Measurements from ENCODE around the gene COX6B1. TPM values are rescaled to one million over a fixed set of nuclear protein-coding genes. Genes with fewer than 3 reads are reported as not detected.
"Not testable (repeated sequence)": the region's sequence is repeated elsewhere in the genome, so short reads cannot be mapped to it uniquely, and the experiment has no call there.

COX6B1 gene
- polyA plus RNA-seq, 4 donors, result 302 to 435 (median 348) TPM

DNA sequence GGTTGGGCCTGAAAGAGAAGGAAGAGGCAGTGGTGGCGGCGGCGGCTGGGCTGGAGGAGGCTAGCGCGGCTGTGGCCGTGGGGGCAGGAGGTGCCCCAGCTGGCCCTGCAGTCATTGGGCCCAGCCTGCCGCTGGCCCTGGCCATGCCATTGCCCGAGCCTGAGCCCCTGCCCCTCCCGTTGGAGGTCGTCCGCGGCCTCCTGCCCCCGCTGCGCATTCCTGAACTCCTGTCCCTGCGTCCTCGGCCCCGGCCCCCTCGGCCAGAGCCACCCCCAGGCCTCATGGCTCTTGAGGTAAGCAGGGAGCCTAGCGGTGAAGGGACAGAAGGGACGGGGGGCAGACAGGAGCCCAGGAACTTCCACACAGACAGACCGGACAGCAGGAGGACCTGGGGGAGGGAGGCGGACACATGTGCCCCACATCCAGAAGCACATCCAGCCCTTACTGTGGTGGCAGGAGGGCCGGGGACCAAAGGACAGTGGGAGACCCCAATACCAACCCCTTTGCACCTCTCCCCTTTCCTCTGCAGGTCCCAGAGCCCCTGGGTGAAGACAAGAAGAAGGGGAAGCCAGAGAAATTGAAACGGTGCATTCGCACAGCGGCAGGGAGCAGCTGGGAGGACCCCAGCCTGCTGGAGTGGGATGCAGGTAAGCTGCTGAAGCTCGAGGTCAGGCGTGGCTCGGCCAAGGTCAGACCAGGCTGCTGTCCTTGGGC lies 14.2 kb upstream of the COX6B1 start:
- DNase-seq (ENCODE audit: low read depth in 4 of 4, low spot score in 2 of 4), result no peak

DNA sequence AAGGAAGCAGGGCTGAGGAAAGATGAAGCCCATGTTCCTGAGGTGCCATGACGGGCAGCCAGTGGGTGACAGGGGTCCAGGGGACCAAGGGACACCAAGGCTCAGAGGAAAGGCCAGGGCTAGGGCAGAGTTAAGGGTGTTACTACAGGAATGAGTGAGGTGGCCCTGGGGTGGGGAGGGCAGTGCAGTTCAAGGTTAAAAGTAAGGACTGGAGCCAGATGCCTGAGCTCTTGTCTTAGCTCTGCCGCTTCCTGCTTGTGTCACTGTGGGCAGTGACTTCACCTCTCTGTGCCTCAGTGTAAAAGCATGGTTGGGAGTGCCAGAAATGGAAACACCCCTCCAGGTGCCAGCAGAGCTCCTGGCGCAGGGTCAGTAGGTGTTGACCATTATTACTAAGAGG lies 11.5 kb upstream of the COX6B1 start:
- no peak for DNase-seq (ENCODE audit: low read depth in 4 of 4, low spot score in 2 of 4)

DNA sequence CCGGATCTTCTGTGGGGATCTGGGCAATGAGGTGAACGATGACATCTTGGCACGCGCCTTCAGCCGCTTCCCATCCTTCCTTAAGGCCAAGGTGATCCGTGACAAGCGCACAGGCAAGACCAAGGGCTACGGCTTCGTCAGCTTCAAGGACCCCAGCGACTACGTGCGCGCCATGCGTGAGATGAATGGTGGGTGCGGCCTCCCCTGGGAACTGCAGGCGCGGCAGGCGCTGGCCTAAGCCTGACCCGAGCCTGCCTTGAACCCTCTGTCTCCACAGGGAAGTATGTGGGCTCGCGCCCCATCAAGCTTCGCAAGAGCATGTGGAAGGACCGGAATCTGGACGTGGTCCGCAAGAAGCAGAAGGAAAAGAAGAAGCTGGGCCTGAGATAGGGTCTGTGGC lies 11.0 kb upstream of the COX6B1 start:
- no peak for DNase-seq (ENCODE audit: low read depth in 4 of 4, low spot score in 2 of 4)

DNA sequence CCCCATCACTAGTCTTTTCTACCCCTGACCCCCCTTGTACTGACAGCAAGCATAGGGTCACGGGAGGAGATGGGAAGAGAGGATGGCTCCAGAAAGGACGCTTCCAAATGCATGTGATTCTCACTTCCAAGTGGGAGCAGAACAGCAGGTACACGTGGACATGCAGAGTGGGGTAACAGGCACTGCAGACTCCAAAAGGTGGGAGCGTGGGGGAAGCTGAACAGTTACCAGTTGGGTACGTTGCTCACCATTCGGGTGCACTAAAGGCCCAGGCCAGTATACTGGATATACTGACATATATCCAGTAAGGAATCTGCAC lies 8.8 kb upstream of the COX6B1 start:
- no peak for DNase-seq (ENCODE audit: low read depth in 4 of 4, low spot score in 2 of 4)

DNA sequence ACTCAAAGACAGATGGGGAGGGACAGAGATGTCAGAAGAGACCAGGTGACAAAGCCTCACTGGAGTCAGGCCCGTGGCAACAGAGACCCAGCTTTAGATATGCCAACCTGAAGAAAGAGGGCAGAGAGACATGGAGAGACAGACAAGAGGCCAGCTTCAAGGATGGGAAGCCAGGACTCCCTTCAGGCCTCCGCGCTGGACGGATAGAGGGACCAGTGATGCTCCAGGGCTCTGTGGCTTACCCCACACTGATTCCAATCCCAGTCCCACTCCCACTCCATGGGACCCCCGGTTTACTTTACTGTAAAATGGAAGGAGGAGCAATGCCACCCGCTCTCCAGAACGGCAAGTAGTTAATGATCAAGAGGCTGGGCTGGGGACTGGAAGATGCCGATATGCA lies 8.3 kb upstream of the COX6B1 start:
- DNase-seq (ENCODE audit: low read depth in 4 of 4, low spot score in 2 of 4), result no peak

DNA sequence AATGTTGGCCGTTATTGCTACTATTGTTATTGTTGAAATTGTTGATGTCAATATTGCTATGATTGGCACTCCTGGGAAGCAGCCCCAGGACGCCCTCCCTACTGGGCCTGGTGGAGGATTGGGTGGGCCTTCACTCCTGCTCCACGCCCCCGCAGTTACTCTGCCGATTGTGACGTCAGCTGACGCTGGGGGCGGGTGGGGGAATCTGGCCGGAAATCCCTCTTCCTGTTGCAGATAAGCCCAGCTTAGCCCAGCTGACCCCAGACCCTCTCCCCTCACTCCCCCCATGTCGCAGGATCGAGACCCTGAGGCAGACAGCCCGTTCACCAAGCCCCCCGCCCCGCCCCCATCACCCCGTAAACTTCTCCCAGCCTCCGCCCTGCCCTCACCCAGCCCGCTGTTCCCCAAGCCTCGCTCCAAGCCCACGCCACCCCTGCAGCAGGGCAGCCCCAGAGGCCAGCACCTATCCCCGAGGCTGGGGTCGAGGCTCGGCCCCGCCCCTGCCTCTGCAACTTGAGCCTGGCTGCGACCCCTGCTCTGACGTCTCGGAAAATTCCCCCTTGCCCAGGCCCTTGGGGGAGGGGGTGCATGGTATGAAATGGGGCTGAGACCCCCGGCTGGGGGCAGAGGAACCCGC lies 6.5 kb upstream of the COX6B1 start, which contains the start of gene ETV2:
ETV2 (plus strand) TSS at position 231 of the 637 bp plus-strand sequence. CDS start 716 bp downstream, outside the sequence.
- DNase-seq (ENCODE audit: low read depth in 4 of 4, low spot score in 2 of 4), result no peak

DNA sequence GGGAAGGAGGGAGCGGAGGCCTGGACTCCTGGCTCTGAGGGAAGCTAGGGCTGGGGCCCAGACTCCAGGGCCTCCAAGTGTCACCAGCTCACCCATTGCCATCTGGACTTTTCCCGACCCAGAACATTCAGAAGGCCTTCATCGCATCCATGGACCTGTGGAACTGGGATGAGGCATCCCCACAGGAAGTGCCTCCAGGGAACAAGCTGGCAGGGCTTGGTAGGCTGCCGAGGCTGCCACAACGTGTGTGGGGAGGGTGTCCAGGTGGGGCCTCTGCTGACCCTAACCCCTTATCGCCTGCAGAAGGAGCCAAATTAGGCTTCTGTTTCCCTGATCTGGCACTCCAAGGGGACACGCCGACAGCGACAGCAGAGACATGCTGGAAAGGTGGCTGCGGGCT lies 5.8 kb upstream of the COX6B1 start:
- no peak for DNase-seq (ENCODE audit: low read depth in 4 of 4, low spot score in 2 of 4)

DNA sequence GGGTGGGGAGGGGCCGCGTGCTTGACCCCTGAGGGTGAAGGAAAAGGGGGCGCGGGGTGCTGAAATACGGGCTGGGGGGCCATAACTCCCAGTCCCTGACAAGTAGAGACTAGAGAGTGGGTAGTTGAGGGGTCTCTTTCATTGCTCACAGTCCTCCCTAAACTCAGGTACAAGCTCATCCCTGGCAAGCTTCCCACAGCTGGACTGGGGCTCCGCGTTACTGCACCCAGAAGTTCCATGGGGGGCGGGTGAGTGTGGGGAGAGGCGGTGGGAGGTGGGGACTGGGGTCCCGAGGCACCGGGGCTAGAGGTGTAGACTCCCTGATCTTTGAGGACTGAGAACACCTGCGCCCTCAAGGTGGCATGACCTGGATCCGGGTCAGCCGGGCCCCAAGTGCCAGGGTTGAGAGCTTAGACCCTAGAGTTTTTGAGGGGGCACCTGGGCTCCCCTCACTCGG lies 5.3 kb upstream of the COX6B1 start:
- DNase-seq (ENCODE audit: low read depth in 4 of 4, low spot score in 2 of 4), result no peak

DNA sequence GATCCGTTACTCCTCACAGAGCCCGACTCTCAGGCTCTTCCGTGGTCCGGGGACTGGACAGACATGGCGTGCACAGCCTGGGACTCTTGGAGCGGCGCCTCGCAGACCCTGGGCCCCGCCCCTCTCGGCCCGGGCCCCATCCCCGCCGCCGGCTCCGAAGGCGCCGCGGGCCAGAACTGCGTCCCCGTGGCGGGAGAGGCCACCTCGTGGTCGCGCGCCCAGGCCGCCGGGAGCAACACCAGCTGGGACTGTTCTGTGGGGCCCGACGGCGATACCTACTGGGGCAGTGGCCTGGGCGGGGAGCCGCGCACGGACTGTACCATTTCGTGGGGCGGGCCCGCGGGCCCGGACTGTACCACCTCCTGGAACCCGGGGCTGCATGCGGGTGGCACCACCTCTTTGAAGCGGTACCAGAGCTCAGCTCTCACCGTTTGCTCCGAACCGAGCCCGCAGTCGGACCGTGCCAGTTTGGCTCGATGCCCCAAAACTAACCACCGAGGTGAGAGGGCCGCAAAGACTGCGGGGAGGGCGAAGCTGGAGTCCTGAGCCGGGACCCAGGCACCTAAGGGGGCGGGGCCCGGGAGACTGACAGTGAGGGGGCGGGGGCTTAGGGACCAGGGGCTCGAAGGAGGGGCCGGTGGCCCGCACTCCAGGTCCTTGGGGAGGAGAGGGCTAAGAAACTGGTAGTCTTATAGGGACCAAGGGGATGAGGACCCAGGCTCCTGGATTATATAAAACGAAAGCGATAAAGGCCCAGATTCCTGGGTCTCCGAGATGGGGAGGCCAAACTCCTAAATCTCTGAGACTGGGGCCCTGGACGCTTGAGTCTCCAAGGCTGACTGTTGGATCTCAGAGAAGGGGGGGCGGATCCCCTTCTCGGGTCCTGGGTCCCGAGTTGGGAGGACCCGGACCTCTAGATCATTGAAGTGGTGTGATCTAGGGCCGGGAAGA lies 4.6 kb upstream of the COX6B1 start:
- peak in 2 of 4 donors; percentile 82 to 86 for DNase-seq (ENCODE audit: low read depth in 4 of 4, low spot score in 2 of 4)

DNA sequence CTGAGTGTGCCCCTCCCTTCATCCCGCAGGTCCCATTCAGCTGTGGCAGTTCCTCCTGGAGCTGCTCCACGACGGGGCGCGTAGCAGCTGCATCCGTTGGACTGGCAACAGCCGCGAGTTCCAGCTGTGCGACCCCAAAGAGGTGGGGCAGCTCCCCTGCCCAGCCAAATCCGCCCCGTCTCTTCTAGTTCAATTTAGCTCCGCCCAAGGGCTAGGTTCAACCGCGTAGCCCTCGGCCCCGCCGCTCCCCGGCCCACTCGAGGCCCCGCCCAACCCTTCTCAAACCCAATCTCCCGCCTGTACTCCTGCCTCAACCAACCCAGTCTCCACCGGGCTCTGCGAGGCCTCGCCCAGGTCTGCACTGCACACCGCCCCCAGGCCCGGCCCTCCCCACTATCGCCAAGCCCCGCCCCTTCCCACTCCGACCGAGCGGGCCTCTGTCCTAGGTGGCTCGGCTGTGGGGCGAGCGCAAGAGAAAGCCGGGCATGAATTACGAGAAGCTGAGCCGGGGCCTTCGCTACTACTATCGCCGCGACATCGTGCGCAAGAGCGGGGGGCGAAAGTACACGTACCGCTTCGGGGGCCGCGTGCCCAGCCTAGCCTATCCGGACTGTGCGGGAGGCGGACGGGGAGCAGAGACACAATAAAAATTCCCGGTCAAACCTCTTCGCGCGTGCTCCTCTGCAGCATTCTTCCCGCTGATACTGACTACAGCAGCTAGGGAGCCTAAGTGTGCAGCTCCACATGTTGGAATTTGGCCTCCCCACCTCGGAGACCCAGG lies 3.7 kb upstream of the COX6B1 start:
- DNase-seq (ENCODE audit: low read depth in 4 of 4, low spot score in 2 of 4), result peak in 3 of 4 donors; percentile 48 to 77 (median 74)

DNA sequence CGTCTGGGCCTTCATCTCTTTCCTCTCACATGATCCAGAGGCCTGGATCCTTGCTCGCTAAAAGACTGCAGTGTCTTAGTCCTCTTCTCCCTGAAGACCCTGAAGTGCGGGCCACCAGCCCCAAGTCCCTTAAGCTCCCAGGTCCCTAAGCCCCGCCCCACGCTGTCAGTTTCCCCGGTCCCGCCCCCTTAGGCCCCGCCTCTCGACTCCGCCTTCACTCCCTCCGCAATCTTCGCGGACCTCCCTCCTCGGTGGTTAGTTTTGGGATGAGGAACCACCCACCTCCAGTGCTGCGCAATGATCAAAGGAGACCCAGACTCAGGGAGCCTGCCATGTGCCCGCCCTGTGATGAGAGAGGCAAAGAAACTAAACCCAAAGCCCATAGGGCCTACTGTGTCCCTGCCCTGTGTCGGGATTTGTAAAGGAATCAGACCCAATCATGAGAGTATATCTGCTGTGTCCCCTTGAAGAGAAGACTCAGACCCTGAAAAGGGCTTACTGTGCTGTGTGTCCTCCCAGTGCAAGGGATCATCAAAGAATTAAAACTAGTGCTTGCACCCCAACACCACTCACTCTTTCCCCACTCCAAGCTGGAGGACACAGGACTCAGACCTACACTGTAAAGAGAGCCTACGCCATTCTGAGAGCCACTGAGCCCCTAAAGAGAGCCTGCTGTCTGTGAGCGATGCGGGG lies 3.0 kb upstream of the COX6B1 start:
- peak in 1 of 4 donors; percentile 24 for DNase-seq (ENCODE audit: low read depth in 4 of 4, low spot score in 2 of 4)

DNA sequence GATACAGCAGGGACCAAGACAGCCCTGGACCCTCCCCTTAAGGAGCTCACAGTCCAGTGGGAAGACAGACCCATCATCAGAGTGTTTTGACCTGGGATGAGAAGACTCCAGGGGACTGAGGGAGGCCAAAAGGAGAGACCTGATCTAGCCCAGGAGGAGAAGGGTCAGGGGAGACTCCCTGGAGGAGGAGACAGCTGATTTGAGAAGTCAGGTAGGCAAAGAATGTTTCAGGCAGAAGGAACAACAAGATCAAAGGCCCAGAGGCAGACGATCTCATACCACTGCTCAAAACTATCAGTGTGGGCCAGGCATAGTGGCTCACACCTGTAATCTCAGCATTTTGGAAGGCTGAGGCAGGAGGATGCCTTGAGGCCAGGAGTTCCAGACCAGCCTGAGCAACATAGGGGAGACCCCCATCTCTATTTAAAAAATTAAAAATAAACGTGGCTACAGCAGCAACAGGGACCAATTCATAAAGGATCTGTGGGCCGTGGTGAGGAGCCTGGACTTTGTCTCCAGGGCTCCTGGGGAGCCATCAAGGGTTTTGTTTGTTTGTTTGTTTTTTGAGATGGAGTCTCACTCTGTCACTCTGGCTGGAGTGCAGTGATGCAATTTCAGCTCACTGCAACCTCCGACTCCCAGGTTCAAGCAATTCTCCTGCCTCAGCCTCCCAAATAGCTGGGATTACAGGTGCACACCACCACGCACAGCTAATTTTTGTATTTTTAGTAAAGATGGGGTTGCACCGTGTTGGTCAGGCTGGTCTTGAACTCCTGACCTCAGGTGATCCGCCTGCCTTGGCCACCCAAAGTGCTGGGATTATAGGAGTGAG lies 2.2 kb upstream of the COX6B1 start:
- no peak for DNase-seq (ENCODE audit: low read depth in 4 of 4, low spot score in 2 of 4)

DNA sequence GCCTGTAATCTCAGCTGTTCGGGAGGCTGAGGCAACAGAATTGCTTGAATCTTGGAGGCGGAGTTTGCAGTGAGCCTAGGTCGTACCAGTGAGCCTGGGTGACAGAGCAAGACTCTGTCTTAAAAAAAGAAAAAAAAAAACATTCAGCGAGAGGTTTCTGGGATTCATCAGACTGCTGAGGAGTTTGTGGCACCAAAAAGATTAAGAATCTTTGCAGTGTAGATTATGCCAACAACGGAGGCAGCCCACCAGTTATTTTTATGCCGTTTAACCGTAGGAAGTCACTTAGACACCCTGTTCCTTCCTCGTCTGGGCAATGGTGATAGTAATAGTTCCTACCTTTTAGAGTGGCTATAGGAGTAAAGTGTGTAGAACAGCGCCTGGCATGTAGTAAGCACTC lies 2.5 kb downstream of the COX6B1 start:
- no peak for DNase-seq (ENCODE audit: low read depth in 4 of 4, low spot score in 2 of 4)

DNA sequence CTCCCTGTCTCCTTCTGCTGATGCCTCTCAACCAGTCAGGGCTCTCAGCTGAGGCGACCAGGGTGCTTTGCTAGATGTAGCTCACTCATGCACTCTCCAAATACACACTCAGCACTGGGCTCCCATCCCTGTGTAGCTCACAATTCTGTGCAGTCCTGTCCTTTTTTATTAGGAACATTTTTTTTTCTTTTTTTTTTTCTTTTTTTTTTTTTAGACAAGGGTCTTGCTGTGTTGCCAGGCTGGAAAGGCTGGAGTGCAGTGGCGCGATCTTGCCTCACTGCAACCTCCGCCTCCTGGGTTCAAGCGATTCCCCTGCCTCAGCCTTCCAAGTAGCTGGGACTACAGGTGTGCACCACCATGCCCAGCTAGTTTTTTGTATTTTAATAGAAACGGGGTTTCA lies 6.7 kb downstream of the COX6B1 start:
- not testable (repeated sequence) for DNase-seq (ENCODE audit: low read depth in 4 of 4, low spot score in 2 of 4)

DNA sequence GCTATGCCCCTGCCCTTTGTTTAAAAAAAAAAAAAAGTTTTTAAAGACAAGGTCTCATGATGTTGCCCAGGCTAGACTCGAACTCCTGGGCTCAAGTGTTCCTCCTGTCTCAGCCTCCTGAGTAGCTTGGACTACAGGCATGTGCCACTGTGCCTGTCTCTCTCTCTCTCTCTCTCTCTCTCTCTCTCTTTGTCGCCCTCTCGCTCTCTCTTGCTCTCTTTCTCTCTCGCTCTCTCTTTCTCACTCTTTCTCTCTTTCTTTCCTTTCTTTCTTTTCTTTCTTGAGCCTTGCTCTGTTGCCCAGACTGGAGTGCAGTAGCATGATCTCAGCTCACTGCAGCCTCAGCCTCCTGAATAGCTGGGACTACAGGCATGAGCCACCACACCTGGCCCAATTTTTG lies 7.5 kb downstream of the COX6B1 start:
- no peak for DNase-seq (ENCODE audit: low read depth in 4 of 4, low spot score in 2 of 4)

DNA sequence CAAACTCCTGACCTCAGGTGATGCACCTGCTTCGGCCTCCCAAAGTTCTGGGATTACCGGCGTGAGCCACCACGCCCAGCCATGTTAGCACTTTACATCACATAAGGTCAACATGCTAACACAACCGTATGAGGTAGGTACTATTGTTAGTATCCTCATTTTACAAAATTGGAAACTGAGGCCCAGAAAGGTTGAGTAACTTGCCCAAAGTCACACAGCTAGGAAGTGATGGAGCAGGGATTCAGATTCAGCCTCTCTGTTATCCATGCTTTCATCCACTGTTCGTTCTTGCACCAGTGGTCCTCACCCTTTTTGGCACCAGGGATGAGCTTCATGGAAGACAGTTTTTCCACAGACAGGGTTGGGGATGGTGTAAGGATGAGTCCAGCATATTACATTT lies 8.6 kb downstream of the COX6B1 start:
- DNase-seq (ENCODE audit: low read depth in 4 of 4, low spot score in 2 of 4), result no peak

DNA sequence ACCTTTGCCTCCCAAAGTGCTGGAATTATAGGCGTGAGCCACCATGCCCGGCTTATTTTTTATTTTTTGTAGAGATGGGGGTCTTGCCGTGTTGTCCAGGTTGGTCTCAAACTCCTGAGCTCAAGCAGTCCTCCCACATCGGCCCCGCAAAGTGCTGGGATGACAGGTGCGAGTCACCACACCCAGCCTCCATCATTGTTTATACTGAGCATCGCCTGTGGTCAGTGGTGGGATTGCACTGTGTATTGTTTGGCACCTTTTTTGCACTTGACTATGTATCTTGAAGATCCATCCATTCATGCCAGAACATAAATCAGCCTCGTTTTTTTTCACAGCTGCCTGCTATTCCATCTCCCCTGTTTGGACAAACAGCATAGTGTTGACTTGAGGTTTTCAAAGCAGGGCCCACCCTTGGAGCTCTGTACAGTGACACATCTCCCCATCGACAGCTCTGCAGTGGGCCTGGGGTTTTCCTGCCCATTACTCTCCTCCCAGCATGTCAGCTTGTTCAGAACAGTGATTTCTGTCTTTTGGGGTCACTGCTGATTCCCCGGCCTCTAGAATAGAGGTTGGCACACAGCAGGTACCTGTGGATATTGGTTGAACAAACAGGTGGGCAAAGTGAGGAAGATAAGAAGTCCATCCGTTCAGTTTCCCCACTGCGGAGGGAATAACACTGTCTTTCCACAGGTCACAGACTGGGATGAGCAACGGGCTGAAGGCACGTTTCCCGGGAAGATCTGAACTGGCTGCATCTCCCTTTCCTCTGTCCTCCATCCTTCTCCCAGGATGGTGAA lies 10.0 kb downstream of the COX6B1 start:
- DNase-seq (ENCODE audit: low read depth in 4 of 4, low spot score in 2 of 4), result no peak

DNA sequence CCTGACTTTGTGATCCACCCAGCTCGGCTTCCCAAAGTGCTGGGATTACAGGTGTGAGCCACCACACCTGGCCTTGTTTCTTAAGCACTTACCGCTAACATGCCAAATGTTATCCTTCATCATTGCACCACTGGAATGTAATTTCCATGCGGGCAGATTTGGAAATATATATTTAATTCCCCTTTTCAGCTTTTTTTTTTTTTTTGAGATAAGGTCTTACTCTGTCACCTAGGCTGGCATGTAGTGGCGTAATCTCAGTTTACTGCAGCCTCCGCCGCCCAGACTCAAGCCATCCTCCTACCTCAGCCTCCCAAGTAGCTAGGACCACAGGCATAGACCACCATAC lies 13.8 kb downstream of the COX6B1 start:
- no peak for DNase-seq (ENCODE audit: low read depth in 4 of 4, low spot score in 2 of 4)
